Left hindlimb (tissue), 1 donor: Measurements from ENCODE around the gene FOCAD.
"Not testable (repeated sequence)": the region's sequence is repeated elsewhere in the genome, so short reads cannot be mapped to it uniquely, and the experiment has no call there.

ENCODE experiments used
- DNase-seq: peaks from one replicate; pipeline ENCODE4 v3.0.0-alpha.2; 2018

FOCAD gene

DNA sequence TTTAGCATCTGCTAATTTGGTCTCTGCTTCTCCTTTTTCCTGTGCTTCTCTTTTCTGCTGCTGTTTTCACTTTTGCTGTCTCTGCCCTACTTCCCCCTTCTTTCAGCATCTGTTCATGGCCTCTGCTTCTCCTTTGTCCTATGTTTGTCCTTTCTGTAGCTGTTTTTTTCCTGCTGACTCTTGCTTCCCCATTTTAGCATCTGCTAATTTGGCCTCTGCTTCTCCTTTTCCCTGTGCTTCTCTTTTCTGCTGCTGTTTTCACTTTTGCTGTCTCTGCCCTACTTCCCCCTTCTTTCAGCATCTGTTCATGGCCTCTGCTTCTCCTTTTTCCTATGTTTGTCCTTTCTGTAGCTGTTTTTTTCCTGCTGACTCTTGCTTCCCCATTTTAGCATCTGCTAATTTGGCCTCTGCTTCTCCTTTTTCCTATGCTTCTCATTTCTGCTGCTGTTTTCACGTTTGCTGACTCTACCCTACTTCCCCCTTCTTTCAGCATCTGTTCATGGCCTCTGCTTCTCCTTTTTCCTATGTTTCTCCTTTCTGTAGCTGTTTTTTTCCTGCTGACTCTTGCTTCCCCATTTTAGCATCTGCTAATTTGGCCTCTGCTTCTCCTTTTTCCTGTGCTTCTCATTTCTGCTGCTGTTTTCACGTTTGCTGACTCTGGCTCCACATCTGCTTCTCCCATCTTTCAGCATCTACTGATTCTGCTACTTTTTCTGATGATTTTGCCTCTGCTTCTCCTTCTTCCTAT, 290.3 kb downstream of the FOCAD start:
- not testable (repeated sequence) for DNase-seq

DNA sequence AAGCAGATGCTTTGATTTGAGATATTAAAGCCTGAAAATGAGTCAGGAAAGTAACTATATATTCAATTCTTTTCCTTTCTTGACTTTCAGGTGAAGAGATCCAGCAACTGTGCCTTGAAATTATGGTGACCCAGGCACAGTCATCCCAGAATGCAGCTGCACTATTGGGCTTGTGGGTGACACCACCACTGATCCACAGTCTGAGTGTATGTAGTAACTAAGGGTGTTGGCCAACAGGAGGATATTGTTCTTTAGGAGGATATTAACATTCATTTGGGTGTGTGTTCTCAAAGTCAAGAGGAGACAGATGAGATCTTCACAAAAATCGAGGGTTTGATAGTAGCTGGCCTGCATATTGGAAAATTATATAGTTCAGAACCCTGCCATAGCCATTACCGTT, 294.2 kb downstream of the FOCAD start:
- no peak for DNase-seq

DNA sequence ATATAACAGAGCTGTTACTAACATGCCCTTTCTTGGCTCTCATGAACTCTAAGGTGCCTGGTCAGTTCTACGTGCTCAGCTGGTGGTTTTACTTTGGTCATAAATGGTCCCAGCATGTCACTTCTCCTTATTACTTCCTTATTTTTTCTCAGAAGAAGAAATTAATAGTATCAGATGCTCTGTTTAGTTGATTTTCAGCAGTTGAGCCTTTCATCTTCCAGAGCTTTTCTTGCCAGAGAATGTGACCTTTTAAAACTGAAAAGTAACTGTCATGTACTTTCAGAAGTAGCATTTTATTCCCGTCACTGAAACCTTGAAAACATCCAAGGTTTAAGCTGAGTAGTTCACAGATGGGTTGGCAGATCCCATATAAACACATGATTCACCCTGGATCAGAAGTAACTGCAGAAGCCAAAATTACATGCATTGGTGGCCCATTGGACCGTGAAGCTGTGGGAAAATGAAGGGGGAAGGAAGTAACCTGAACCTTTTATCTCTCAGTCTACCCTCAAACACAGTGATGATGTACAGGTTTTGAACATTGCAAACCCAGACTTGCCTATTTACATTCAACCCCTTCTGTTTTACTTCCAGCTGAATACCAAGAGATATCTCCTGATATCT, 296.9 kb downstream of the FOCAD start:
- DNase-seq = peak; percentile 35

DNA sequence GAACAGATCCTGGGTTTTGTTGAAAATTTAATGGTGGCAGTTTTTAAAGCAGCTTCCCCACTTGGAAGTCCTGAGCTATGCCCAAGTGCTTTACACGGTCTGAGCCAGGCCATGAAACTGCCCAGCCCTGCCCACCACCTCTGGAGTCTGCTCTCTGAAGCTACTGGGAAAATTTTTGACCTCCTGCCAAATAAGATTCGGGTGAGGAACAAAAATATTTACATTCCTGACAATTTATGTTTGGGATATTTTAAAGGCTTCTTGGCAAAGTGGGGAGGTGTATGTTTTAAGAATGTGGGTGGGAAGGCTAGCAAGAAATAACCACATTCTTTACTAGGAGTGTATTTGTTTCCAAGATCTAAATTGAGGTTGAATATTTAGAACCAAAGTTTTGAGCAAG, 297.4 kb downstream of the FOCAD start:
- DNase-seq = peak; percentile 48

DNA sequence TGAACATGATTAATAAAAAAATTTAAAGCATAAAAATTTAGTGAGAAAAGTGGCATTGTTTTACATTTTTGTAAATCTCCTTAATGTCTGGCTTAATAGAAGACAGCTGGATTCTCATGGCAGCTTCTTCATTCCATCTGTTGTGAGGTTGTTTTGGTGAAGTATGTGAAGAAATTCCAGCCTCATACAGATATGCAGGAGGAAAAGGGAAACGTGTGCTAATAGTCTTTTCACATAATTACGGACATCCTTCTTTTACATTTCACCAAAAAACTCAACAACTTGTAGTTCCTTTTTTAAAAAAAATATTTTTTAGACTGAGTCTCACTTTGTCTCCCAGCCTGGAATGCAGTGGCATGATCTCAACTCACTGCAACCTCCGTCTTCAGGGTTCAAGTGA, 300.4 kb downstream of the FOCAD start:
- no peak for DNase-seq

DNA sequence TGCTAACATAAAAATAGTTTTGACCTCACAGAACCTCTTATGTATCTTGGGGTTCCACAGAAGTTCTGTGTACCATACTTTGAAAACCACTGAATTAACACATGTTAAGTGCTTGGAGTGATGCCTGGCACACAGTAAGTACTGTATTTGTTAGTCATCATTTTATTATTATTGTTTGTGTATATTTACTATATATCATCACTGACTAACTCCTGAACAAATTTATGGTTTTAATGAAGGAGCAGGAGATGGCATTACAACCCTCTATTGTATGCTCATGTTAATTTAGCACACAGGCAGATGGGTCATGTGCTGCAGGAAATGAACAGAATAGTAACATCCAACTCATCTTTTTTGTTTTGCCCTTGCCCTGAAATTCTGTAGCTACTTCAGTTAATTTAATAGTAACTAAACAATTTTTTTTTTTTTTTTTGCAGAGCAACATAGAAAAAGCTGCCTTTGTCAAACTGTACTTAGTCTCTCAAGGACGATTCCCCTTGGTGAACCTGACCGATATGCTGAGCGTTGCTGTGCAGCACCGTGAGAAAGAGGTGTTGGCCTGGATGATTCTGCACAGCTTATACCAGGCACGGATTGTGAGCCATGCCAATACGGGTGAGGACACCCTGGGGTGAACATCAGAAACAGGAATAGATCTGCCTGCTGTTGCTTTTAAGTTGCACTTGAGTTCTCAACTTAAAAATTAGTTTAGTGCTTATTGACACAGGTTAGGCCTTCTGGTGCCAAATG, 302.0 kb downstream of the FOCAD start:
- DNase-seq = no peak

DNA sequence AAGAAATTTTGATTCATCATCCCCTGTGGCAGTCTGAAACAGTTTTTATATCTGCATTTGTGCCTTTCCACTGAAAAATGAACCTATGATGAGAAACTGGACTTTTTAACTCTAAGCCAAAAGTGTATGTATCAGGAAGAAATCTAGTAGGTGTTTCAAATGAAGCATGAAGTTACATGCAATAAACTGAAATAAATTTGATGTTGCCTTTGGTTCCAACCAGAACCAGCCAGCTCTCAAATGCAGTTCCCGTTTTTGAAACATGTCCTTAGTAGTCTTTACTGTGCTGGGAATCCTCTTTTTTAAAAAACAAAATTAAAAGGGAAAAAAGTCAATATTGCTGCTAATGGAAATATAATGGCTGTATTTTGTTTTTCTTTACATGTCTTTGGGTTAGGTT, 303.5 kb downstream of the FOCAD start:
- DNase-seq = no peak

DNA sequence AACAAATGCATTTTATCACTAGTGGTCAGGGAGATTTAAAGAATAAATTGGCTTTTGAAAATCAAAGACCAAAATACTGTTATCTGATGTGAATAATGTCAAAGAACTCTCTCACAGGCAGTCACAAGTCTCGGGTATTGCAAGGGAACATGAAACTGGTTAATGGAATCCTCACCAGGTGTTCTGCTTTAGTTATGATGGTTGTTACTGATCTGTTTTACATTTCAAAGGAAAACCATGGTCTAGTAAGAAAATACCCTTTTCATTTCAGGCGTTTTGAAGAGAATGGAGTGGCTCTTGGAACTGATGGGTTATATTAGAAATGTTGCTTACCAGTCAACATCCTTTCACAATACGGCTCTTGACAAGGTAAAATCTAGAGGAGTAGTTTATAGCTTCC, 304.0 kb downstream of the FOCAD start:
- no peak for DNase-seq

DNA sequence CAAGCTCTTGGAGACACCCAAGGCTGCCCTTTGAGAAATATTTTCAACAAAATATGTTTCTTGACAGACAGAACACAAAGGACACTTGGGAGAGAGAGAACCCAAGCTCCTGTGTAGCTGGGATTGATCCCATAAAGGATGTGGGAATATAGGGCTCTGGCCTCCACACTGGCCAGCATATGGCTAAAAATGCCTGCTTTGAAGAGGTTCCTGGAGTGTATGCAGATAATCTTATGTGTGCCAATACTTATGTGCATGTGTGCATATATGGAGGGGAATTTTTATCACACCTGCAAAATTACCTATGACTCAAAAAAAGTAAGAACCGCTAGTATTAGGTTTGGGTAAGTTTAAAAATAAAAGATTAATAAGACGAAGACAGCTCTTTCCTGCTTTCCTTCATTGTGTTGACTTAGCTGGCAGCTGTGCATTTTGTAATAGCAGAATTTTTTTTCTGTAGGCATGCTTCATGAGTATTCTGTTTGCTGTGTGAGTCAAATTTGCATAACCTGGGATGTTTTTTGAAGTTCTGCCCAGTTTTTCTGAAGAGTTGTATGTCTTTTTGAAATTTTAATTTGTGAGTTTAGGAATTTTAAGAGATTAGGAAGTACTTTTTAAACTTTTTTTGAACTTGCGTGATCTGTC, 304.7 kb downstream of the FOCAD start:
- DNase-seq = no peak

DNA sequence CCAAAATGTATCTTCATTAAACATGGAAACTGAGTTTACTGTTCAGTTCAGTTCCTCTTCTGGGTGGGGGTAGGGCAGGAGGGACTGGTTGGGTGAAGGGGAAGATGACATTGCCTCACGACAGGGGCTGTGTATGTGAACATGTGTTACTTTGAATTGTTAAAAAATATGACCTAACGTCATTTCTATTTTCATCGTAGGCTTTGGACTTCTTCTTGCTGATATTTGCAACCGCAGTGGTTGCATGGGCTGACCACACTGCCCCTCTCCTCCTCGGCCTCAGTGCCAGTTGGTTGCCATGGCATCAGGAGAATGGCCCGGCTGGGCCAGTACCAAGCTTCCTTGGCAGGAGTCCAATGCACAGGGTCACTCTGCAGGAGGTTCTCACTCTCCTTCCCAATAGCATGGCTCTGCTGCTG, 305.9 kb downstream of the FOCAD start:
- DNase-seq = peak; percentile 31

DNA sequence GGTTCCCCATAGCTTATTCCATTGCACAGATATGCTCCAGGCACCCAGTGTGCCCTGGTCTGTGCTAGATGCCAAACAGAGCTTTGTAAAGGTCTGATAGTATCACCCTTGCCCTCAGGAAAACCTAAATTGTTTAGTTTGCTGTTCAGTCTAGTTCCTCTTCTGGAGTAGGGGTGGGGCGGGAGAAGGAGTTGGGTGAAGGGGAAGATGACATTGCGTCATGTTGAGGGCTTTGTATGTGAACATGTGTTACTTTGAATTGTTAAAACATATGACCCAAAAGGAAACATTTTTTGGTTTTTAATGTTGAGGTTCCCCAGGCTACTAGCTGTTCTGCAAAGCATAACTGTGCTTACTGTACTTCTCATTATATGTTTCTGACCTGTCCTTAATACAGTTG, 306.8 kb downstream of the FOCAD start:
- no peak for DNase-seq

DNA sequence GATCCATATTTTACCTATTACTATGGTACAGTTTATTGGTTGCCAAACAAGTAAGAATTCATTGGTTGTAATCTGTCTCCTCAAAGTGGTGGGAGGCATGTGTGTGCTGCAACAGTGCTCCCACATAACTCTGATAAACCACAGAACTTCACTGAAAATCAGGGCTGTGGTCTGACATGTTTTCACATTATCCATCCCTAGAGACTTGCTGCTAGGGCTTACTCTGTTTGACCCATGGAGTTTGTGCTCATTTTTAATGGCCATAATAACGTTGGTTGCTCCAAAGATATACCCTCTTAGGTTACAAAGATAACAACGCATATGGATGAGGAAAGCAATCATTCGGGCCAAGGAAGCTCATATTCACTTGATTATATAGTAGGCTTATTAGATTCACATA, 310.4 kb downstream of the FOCAD start:
- DNase-seq = no peak

DNA sequence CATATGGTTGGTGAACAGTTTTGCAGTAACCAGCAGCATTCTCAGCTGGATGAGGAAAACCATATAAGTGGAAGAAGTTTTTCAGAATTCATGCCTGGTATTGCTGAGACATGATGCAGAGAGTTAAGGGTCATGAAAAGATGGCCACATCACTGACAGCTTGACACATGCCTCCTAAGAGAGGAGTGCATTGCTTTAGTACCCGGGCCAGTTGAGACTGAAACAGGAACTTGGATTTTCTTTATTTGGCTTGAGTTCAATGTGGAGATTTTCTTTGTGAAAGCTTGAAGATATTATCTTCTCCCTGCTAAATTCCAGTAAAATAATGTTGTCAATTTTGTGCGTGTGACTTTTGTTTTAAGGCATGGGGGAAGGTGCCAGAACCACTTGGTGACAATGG, 311.6 kb downstream of the FOCAD start:
- DNase-seq = no peak

DNA sequence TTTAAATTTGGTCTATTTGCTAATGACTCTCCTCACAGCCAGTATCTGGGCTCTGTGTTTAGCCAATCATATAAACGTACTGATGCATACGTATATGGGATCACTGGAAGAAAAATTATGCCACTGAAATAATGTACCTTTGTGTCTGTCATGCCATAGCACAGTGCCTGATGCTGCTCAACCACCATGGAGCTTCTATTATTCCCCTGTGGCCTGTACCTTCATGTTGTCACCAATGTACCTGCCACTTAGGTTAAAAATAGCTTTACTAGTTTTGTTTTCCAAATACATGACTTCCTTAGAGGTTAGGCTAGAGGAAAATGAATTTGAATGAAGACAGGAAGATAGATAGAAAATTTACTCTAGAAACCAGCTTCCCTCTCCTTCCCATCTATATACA, 312.8 kb downstream of the FOCAD start:
- no peak for DNase-seq

DNA sequence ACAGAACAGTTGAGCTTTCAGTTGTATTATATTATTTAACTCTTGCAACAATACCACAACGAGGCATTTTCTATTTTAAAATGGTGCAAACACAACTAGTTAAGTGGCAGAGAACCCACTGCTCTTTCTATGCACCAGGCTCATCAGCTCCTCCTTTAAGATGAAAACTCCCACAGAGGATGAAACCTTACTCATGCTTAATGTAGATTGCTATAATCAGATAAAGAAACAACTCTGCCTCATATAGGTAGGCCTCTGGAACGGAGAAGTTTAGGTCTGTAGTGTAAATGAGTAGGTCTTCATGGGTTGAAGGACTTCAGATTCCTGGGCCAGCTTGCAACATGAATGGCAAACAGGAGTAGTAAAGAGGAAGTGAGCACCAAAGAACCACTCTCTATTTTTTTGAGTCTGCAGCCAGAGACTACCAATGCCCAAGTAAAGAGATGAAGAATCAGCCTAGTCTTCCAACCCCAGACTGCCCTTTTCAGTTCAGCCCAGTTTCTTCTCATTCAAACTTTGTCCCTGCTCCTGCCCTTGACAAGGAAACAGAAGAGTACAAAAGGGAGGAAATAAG, 313.5 kb downstream of the FOCAD start:
- DNase-seq = no peak

DNA sequence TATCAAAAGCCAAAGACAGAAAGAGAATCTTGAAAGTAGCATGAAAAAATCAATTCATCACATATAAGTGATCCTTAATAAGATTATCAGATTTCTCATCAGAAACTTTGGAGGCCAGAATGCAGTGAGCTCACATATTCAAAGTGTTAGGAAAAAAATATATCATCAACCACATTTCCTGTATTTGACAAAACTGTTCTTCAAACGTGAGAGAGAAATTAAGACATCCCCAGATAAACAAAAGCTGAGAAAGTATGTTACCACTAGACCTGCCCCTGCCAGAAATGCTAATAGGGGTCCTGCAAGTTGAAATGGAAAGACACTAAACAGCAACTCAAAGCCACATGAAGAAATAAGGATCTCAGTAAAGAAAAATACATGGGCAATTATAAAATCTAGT, 317.5 kb downstream of the FOCAD start:
- no peak for DNase-seq

DNA sequence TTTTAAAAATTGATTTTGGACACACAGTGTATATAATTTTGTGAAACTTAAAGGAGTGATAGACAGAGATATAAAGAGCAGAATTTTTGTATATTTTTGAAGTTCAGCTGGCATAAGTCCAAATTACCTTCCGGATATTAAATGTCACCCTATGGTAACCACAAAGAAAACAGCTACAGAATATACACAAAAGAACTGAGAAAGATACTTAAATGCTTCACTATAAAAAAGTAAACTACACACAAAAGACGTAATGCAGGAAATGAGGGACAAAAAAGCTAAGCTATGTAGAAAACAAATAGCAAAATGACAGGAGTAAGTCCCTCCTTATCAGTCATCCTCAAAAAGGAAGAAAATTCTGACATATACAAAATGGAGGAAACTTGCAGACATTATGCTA, 318.0 kb downstream of the FOCAD start:
- no peak for DNase-seq

DNA sequence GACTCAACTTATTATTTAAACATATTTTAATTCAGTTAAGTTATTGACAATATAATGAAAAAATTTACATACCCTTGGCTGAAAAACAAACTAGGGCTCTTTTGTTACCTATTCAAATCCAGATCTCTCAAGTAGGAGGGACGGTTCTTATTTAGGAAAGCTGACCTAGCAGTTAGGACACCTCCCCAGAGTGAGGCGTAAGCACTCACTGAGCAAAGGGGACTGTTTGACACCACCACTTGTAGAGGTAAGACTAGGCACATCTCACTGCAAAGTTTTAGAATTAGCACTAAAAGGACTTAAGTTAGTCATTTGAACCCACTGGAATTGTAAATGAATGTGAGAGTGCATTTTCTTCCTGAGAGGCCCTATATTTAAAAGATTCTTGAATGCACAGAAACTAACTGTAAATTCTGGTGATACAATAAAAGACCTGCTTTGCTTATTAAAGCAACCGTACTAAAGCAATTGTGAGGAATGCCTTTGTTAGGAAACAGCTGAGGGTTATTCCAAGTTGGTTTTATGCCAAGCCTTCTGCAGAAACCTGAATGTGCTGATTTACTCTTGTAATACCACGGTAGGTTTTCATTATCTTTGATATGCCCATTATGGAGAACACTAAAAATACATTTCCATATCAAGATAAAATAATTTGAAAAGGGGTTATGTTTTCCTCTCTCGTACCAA, 331.2 kb downstream of the FOCAD start:
- no peak for DNase-seq

DNA sequence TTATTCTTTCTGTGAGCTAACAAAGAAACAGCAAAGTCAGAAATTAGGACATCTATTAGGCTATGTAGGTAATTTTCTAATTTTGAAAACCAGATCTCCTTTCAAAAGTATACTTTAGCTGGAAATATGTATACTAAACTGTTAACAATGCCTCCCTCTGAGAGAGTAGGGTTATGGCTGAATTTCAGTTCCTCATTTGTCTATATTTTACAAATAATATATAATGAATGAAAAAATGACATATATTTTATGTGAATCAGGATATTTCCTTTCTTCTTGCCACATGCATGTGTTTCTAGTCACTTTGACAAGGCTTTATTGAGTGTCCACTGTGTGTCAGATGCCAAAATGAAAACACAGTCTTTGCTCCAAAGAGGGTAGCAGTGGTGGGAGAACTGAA, 331.9 kb downstream of the FOCAD start:
- DNase-seq = no peak

DNA sequence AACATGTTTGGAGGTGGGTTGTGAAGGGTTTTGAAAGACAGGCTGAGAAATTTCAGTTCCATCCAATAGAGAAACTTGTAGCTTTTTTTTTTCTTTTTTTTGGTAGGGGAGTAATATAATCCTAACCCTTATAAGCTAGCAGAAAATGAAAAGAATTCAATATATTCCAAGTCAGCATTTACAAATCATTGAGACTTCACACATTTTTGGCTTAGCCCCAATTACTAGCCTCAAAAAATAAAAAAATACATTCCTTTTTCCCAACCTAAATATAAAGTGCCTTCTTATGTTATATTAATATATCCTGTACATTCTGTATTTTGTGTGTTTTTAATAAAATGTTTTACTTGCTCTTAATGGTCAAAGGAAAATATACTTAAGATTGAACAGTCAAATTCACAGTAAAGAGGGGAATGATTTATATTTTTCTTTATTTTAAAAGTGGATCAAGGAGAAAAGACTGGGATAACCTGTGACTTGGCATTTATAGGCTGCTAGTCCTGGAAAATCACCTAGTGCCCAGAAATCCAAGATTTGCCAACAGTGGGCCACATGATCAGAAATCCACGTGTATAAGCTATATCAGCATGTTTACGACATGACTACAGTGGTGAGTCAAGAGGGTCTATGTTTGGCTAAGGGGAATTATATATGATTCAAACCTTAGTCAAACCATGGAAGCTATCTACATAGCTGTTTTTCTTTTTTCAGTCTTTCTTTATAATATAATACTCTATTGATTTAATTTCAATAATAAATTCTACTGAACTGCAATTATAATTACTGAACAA, 332.8 kb downstream of the FOCAD start:
- no peak for DNase-seq

DNA sequence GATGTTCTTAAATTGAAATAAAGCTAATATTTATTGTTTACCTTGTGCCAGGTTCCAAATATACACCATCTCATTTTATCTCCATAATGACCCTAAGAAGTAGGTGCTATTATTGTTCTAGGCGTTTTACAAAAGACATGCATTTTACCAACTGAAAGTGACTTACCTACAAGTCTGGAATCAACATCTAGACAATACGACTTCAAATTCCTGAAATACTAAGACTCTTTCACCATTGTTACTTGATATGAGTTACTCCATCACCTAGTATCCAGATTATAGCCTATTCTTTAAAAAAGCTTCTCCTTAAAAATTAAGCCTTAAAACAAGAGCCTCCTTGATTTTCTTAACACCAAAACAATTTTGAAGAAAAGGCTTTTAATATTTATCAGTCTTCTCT, 334.1 kb downstream of the FOCAD start:
- no peak for DNase-seq

DNA sequence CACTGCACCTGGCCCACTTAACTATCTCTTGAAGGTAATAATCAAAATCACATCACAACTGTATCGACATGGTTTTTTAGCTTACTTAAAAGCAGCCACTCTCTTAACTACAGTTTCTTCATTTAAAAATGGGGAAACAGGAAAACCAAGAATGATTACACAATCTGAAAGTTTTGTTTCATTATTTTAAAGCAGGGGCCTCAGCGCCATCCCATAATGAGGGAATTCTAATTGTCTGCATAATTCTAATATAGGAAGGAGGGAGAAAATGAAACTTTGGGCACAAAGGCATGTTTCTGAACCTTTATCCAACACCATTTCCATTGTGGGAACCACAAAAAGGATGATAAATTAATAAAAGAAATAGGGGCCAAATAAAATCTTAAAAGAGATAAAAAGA, 339.8 kb downstream of the FOCAD start:
- no peak for DNase-seq
